ENCODE measurements around the gene OPN5. TPM values are rescaled to one million over a fixed set of nuclear protein-coding genes. Genes with fewer than 3 reads are reported as not detected.

Gene OPN5
- total RNA-seq, 4 donors from 2014 or later: not detected

- no peak for DNase-seq (ENCODE audit: low spot score in 2 of 2)
- WGBS: 64% methylated on average over 3 of the region's 3 CpGs
- no peaks in the 10 kb centered on the region for H3K36me3 ChIP-seq
- no peaks in the 10 kb centered on the region for H3K27me3 ChIP-seq
- H3K9me3 ChIP-seq: no peaks in the 10 kb centered on the region
- no peak overlapping the region for H3K27ac ChIP-seq
- TF ChIP-seq POLR2AphosphoS5 (IDR thresholded peaks at IDR 0.05) (no peak), POLR2A (IDR thresholded peaks at IDR 0.05) (no peak), CTCF (IDR thresholded peaks at IDR 0.05) (no peak), EP300 (IDR thresholded peaks at IDR 0.05) (no peak)
- no peak overlapping the region for H3K4me3 ChIP-seq
- no peaks in the 10 kb centered on the region for H3K4me1 ChIP-seq
These were observed 37.6 kb downstream of the OPN5 start for GRCh38 chr6:47819461-47819860.

GRCh38 chr6:47822856-47823554, 41.2 kb downstream of the OPN5 start:
- H3K9me3 ChIP-seq: no peaks in the 10 kb centered on the region
- H3K4me3 ChIP-seq: no peak overlapping the region
- H3K4me1 ChIP-seq: no peaks in the 10 kb centered on the region
- 66% methylated on average over 6 of the region's 6 CpGs for WGBS
- no peaks in the 10 kb centered on the region for H3K27me3 ChIP-seq
- TF ChIP-seq EP300 (IDR thresholded peaks at IDR 0.05) (no peak), CTCF (IDR thresholded peaks at IDR 0.05) (no peak), POLR2AphosphoS5 (IDR thresholded peaks at IDR 0.05) (no peak)
- no peaks in the 10 kb centered on the region for H3K36me3 ChIP-seq
- DNase-seq (ENCODE audit: low spot score in 2 of 2): no peak
- no peak overlapping the region for H3K27ac ChIP-seq

GRCh38 chr6:47832386-47833100, 50.7 kb downstream of the OPN5 start:
- H3K36me3 ChIP-seq: no peaks in the 10 kb centered on the region
- H3K9me3 ChIP-seq: no peaks in the 10 kb centered on the region
- no peaks in the 10 kb centered on the region for H3K4me1 ChIP-seq
- WGBS: 33% methylated on average over 2 of the region's 2 CpGs
- no peak for TF ChIP-seq POLR2A (IDR thresholded peaks at IDR 0.05)
- no peak for TF ChIP-seq EP300 (IDR thresholded peaks at IDR 0.05)
- no peak for TF ChIP-seq POLR2AphosphoS5 (IDR thresholded peaks at IDR 0.05)
- no peak for TF ChIP-seq CTCF (IDR thresholded peaks at IDR 0.05)
- no peak overlapping the region for H3K4me3 ChIP-seq
- DNase-seq (ENCODE audit: low spot score in 2 of 2): no peak
- H3K27ac ChIP-seq: no peak overlapping the region
- H3K27me3 ChIP-seq: no peaks in the 10 kb centered on the region

- H3K4me3 ChIP-seq: no peak overlapping the region
- H3K27ac ChIP-seq: no peak overlapping the region
- no peaks in the 10 kb centered on the region for H3K9me3 ChIP-seq
- no peak for DNase-seq (ENCODE audit: low spot score in 2 of 2)
- no peaks in the 10 kb centered on the region for H3K27me3 ChIP-seq
- no peak for TF ChIP-seq POLR2A (IDR thresholded peaks at IDR 0.05)
- TF ChIP-seq CTCF (IDR thresholded peaks at IDR 0.05): no peak
- no peak for TF ChIP-seq EP300 (IDR thresholded peaks at IDR 0.05)
- TF ChIP-seq POLR2AphosphoS5 (IDR thresholded peaks at IDR 0.05): no peak
- no peaks in the 10 kb centered on the region for H3K4me1 ChIP-seq
- H3K36me3 ChIP-seq: no peaks in the 10 kb centered on the region
These were observed 52.4 kb downstream of the OPN5 start for GRCh38 chr6:47834196-47834595.

GRCh38 chr6:47836046-47836445, 54.2 kb downstream of the OPN5 start:
- no peak for DNase-seq (ENCODE audit: low spot score in 2 of 2)
- Histone ChIP-seq H3K27me3 (no peaks in the 10 kb centered on the region), H3K27ac (no peak overlapping the region), H3K36me3 (no peaks in the 10 kb centered on the region), H3K9me3 (no peaks in the 10 kb centered on the region), H3K4me3 (no peak overlapping the region), H3K4me1 (no peaks in the 10 kb centered on the region)
- TF ChIP-seq CTCF (IDR thresholded peaks at IDR 0.05) (no peak), POLR2A (IDR thresholded peaks at IDR 0.05) (no peak), POLR2AphosphoS5 (IDR thresholded peaks at IDR 0.05) (no peak), EP300 (IDR thresholded peaks at IDR 0.05) (no peak)
